Measurements from ENCODE around the gene AKAP17A. TPM values are rescaled to one million over a fixed set of nuclear protein-coding genes. Genes with fewer than 3 reads are reported as not detected.
"Not testable (repeated sequence)": the region's sequence is repeated elsewhere in the genome, so short reads cannot be mapped to it uniquely, and the experiment has no call there.

AKAP17A gene
- total and polyA plus RNA-seq, 4 donors = 5.2 to 49.1 (median 19.2) TPM

DNA sequence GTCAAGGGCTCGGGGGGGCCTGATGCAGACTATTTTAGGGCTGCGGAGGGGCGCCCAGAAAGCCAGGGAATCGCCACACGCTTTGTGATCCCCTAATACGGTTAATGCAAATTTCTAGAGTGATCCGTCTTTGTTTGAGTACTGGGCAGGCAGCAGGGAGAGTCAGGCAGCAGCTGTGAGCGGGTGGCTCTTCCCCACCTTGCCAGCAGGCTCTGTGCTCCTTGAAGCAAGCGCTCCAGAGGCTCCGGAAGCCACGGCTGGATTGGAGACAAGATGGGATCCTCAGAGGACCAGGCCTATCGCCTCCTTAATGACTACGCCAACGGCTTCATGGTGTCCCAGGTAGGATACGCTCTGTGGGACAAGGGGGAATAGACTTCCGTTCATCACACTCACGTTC, 23.5 kb downstream of the AKAP17A start, which contains the start of gene ASMT:
Gene ASMT, plus strand, starts transcription at position 133 of the 400 bp plus-strand sequence. Its CDS starts 141 bp downstream, at position 274.
- Histone ChIP-seq H3K27ac (ENCODE audit: low read depth in 1 of 2, low read length in 2 of 2) (no peak within 1 kb of the TSS), H3K4me1 (ENCODE audit: control insufficient read depth in 4 of 4, insufficient read depth in 4 of 4, low read length in 3 of 4) (no peaks in the 10 kb centered on the region), H3K9ac (ENCODE audit: low read depth in 1 of 2, low read length in 2 of 2) (no peak within 1 kb of the TSS), H3K27me3 (ENCODE audit: control insufficient read depth in 4 of 4, insufficient read depth in 4 of 4, low read length in 3 of 4) (no peaks in the 10 kb centered on the region), H3K9me3 (ENCODE audit: control insufficient read depth in 4 of 4, low read length in 3 of 4) (no peaks in the 10 kb centered on the region), H3K4me3 (ENCODE audit: low read depth in 1 of 3, low read length in 3 of 3) (no peak within 1 kb of the TSS), H3K36me3 (ENCODE audit: control insufficient read depth in 4 of 4, insufficient read depth in 3 of 4, low read depth in 1 of 4, low read length in 3 of 4) (no peaks in the 10 kb centered on the region)
- no peak for DNase-seq (ENCODE audit: low spot score)
- WGBS = 81% methylated on average over 17 of the region's 17 CpGs
- TF ChIP-seq RXRA (IDR thresholded peaks at IDR 0.05) (no peak), TAF1 (conservative IDR thresholded peaks at IDR 0.05) (no peak), JUND (IDR thresholded peaks at IDR 0.05) (no peak), SP1 (IDR thresholded peaks at IDR 0.05) (no peak)
- TF ChIP-seq, protein P1, sequence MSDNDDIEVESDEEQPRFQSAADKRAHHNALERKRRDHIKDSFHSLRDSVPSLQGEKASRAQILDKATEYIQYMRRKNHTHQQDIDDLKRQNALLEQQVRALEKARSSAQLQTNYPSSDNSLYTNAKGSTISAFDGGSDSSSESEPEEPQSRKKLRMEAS (IDR thresholded peaks at IDR 0.05) = no peak

DNA sequence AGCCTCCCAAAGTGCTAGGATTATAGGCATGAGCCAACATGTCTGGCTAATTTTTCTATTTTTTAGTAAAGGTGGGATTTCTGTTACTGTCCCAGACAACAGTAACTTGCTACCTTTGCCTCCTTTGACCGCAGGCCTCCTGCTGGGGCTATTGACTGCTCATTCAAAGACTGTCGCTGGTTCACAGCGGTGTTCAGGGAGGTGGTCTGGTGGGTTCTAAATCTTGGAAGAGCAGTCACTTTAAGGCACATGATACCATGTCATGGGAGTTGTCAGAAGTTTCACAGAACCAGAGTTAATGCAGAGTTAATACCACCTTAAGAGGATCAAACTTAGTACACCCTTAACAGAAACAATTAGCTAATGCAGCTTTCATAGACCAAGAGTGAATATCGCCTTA, 27.3 kb downstream of the AKAP17A start:
- Histone ChIP-seq H3K27ac (ENCODE audit: low read depth in 1 of 2, low read length in 2 of 2) (no peak overlapping the region), H3K4me3 (ENCODE audit: low read depth in 1 of 3, low read length in 3 of 3) (no peak overlapping the region), H3K4me1 (ENCODE audit: control insufficient read depth in 4 of 4, insufficient read depth in 4 of 4, low read length in 3 of 4) (no peaks in the 10 kb centered on the region), H3K9me3 (ENCODE audit: control insufficient read depth in 4 of 4, low read length in 3 of 4) (no peaks in the 10 kb centered on the region), H3K36me3 (ENCODE audit: control insufficient read depth in 4 of 4, insufficient read depth in 3 of 4, low read depth in 1 of 4, low read length in 3 of 4) (no peaks in the 10 kb centered on the region), H3K27me3 (ENCODE audit: control insufficient read depth in 4 of 4, insufficient read depth in 4 of 4, low read length in 3 of 4) (no peaks in the 10 kb centered on the region), H3K9ac (ENCODE audit: low read depth in 1 of 2, low read length in 2 of 2) (no peak overlapping the region)
- DNase-seq (ENCODE audit: low spot score) = no peak
- TF ChIP-seq NR2F2 (IDR thresholded peaks at IDR 0.05) (no peak), TAF1 (conservative IDR thresholded peaks at IDR 0.05) (no peak), GABPA (IDR thresholded peaks at IDR 0.05 in 1 of 2, conservative IDR thresholded peaks at IDR 0.05 in 1 of 2) (no peak), HNF4G (IDR thresholded peaks at IDR 0.05) (no peak), FOXA2 (IDR thresholded peaks at IDR 0.05) (no peak), SP1 (IDR thresholded peaks at IDR 0.05) (no peak)
- TF ChIP-seq, protein P2, sequence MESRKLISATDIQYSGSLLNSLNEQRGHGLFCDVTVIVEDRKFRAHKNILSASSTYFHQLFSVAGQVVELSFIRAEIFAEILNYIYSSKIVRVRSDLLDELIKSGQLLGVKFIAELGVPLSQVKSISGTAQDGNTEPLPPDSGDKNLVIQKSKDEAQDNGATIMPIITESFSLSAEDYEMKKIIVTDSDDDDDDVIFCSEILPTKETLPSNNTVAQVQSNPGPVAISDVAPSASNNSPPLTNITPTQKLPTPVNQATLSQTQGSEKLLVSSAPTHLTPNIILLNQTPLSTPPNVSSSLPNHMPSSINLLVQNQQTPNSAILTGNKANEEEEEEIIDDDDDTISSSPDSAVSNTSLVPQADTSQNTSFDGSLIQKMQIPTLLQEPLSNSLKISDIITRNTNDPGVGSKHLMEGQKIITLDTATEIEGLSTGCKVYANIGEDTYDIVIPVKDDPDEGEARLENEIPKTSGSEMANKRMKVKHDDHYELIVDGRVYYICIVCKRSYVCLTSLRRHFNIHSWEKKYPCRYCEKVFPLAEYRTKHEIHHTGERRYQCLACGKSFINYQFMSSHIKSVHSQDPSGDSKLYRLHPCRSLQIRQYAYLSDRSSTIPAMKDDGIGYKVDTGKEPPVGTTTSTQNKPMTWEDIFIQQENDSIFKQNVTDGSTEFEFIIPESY (IDR thresholded peaks at IDR 0.05) = no peak
- 67% methylated on average over 4 of the region's 4 CpGs for WGBS

DNA sequence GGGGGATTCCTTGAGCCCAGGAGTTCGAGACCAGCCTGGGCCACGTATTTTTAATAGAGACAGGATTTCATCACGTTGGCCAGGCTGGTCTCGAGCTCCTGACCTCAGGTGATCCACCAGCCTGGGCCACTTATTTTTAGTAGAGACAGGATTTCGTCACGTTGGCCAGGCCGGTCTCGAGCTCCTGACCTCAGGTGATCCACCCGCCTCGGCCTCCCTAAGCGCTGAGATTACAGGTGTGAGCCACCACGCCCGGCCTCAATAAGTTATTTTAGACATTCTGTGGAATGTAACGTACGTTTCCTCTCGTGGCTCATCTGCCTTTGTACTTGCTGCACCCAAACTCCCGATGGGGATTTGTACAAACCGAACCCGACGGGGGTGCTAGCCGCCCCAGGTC, 32.3 kb downstream of the AKAP17A start:
- Histone ChIP-seq H3K36me3 (ENCODE audit: control insufficient read depth in 4 of 4, insufficient read depth in 3 of 4, low read depth in 1 of 4, low read length in 3 of 4) (no peaks in the 10 kb centered on the region), H3K27me3 (ENCODE audit: control insufficient read depth in 4 of 4, insufficient read depth in 4 of 4, low read length in 3 of 4) (no peaks in the 10 kb centered on the region), H3K4me3 (ENCODE audit: low read depth in 1 of 3, low read length in 3 of 3) (no peak overlapping the region), H3K9ac (ENCODE audit: low read depth in 1 of 2, low read length in 2 of 2) (no peak overlapping the region), H3K27ac (ENCODE audit: low read depth in 1 of 2, low read length in 2 of 2) (no peak overlapping the region), H3K9me3 (ENCODE audit: control insufficient read depth in 4 of 4, low read length in 3 of 4) (no peaks in the 10 kb centered on the region), H3K4me1 (ENCODE audit: control insufficient read depth in 4 of 4, insufficient read depth in 4 of 4, low read length in 3 of 4) (no peaks in the 10 kb centered on the region)
- TF ChIP-seq FOXA2 (IDR thresholded peaks at IDR 0.05) (no peak), RXRA (IDR thresholded peaks at IDR 0.05) (no peak), EGR1 (IDR thresholded peaks at IDR 0.05; ENCODE audit: low read depth in 2 of 2) (no peak), GABPA (IDR thresholded peaks at IDR 0.05 in 1 of 2, conservative IDR thresholded peaks at IDR 0.05 in 1 of 2) (no peak), HNF4A (conservative IDR thresholded peaks at IDR 0.05) (no peak), RAD21 (IDR thresholded peaks at IDR 0.05) (no peak)
- TF ChIP-seq, protein P1 (IDR thresholded peaks at IDR 0.05) = no peak
- WGBS = 86% methylated on average over 21 of the region's 21 CpGs
- DNase-seq (ENCODE audit: low spot score) = no peak

DNA sequence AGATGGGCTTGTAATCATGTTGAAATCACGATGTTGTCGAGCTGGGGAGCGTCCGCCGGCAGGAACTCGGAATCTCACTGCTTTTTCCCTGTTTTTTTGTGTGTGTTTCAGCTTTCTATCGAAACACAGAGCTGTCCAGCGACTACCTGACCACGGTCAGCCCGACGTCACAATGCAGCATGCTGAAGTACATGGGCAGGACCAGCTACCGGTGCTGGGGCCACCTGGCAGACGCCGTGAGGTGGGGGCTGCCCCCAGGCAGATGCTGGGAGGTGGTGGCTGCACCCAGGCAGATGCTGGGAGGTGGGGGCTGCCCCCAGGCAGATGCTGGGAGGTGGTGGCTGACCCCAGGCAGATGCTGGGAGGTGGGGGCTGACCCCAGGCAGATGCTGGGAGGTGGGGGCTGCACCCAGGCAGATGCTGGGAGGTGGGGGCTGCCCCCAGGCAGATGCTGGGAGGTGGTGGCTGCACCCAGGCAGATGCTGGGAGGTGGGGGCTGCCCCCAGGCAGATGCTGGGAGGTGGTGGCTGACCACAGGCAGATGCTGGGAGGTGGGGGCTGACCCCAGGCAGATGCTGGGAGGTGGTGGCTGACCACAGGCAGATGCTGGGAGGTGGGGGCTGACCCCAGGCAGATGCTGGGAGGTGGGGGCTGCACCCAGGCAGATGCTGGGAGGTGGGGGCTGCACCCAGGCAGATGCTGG, 32.9 kb downstream of the AKAP17A start:
- not testable (repeated sequence) for H3K9ac ChIP-seq (ENCODE audit: low read depth in 1 of 2, low read length in 2 of 2); H3K4me3 ChIP-seq (ENCODE audit: low read depth in 1 of 3, low read length in 3 of 3); H3K36me3 ChIP-seq (ENCODE audit: control insufficient read depth in 4 of 4, insufficient read depth in 3 of 4, low read depth in 1 of 4, low read length in 3 of 4); DNase-seq (ENCODE audit: low spot score); H3K9me3 ChIP-seq (ENCODE audit: control insufficient read depth in 4 of 4, low read length in 3 of 4); H3K27ac ChIP-seq (ENCODE audit: low read depth in 1 of 2, low read length in 2 of 2); H3K27me3 ChIP-seq (ENCODE audit: control insufficient read depth in 4 of 4, insufficient read depth in 4 of 4, low read length in 3 of 4); H3K4me1 ChIP-seq (ENCODE audit: control insufficient read depth in 4 of 4, insufficient read depth in 4 of 4, low read length in 3 of 4)
- 88% methylated on average over 14 of the region's 14 CpGs for WGBS

DNA sequence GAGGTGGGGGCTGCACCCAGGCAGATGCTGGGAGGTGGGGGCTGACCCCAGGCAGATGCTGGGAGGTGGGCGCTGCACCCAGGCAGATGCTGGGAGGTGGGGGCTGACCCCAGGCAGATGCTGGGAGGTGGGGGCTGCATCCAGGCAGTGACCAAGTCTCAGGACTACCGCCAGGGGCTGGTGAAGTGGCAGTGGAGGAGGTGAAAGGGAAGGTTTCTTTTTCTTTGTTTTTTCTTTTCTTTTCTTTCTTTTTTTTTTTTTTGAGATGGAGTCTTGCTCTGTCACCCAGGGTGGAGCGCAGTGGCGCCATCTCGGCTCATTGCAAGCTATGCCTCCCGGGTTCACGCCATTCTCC, 33.4 kb downstream of the AKAP17A start:
- H3K9me3 ChIP-seq (ENCODE audit: control insufficient read depth in 4 of 4, low read length in 3 of 4); H3K4me1 ChIP-seq (ENCODE audit: control insufficient read depth in 4 of 4, insufficient read depth in 4 of 4, low read length in 3 of 4); H3K9ac ChIP-seq (ENCODE audit: low read depth in 1 of 2, low read length in 2 of 2); H3K36me3 ChIP-seq (ENCODE audit: control insufficient read depth in 4 of 4, insufficient read depth in 3 of 4, low read depth in 1 of 4, low read length in 3 of 4); DNase-seq (ENCODE audit: low spot score); H3K27me3 ChIP-seq (ENCODE audit: control insufficient read depth in 4 of 4, insufficient read depth in 4 of 4, low read length in 3 of 4); H3K4me3 ChIP-seq (ENCODE audit: low read depth in 1 of 3, low read length in 3 of 3); H3K27ac ChIP-seq (ENCODE audit: low read depth in 1 of 2, low read length in 2 of 2): not testable (repeated sequence)
- WGBS = 95% methylated on average over 7 of the region's 7 CpGs
